ENCODE results near the gene OTP.

DNA sequence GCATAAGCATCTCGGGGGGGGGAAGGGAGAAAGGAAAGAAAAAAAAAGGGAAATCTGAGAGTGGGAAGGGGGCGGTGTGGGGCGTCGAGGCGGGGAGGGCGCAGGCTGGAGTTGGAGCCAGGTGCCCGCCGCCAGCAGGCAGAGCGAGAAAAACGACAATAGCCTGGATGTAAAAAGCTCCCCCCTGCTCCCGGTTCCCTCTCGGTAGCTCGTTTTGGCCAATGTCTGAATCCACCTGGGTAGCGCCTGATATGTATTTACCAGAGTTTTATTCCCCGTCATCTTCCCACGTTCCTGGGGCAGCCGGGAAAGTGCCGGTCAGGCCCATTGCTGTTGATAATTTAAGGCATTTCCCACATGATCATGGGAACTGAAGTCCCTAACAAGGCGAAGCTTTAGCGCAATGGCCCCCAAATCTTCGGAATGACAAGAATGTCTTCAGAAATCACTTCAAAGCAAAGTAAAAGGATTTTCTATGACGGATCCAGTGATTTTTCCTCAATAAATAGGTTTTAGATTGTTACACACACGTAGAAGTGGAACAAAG, 3.0 kb upstream of the OTP start:
- TF ChIP-seq HNF4A (conservative IDR thresholded peaks at IDR 0.05), result no peak
- TF ChIP-seq, protein P1, sequence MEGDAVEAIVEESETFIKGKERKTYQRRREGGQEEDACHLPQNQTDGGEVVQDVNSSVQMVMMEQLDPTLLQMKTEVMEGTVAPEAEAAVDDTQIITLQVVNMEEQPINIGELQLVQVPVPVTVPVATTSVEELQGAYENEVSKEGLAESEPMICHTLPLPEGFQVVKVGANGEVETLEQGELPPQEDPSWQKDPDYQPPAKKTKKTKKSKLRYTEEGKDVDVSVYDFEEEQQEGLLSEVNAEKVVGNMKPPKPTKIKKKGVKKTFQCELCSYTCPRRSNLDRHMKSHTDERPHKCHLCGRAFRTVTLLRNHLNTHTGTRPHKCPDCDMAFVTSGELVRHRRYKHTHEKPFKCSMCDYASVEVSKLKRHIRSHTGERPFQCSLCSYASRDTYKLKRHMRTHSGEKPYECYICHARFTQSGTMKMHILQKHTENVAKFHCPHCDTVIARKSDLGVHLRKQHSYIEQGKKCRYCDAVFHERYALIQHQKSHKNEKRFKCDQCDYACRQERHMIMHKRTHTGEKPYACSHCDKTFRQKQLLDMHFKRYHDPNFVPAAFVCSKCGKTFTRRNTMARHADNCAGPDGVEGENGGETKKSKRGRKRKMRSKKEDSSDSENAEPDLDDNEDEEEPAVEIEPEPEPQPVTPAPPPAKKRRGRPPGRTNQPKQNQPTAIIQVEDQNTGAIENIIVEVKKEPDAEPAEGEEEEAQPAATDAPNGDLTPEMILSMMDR (IDR thresholded peaks at IDR 0.05; ENCODE audit: low read depth, low read length, missing input control), result no peak
- TF ChIP-seq, protein P2, sequence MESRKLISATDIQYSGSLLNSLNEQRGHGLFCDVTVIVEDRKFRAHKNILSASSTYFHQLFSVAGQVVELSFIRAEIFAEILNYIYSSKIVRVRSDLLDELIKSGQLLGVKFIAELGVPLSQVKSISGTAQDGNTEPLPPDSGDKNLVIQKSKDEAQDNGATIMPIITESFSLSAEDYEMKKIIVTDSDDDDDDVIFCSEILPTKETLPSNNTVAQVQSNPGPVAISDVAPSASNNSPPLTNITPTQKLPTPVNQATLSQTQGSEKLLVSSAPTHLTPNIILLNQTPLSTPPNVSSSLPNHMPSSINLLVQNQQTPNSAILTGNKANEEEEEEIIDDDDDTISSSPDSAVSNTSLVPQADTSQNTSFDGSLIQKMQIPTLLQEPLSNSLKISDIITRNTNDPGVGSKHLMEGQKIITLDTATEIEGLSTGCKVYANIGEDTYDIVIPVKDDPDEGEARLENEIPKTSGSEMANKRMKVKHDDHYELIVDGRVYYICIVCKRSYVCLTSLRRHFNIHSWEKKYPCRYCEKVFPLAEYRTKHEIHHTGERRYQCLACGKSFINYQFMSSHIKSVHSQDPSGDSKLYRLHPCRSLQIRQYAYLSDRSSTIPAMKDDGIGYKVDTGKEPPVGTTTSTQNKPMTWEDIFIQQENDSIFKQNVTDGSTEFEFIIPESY (IDR thresholded peaks at IDR 0.05), result no peak
- TF ChIP-seq GABPA (IDR thresholded peaks at IDR 0.05 in 1 of 2, conservative IDR thresholded peaks at IDR 0.05 in 1 of 2), result no peak
- no peak for TF ChIP-seq RAD21 (IDR thresholded peaks at IDR 0.05)
- TF ChIP-seq RXRA (IDR thresholded peaks at IDR 0.05), result no peak
